Neuronal stem cell (in vitro differentiated cells): Measurements from ENCODE around the gene NAA60.

ENCODE experiments used
- DNase-seq: peaks from one replicate; pipeline ENCODE4 v3.0.0-alpha.2; 2013; ENCODE audit warnings: low spot score
- H2AFZ ChIP-seq: one replicate; pipeline ENCODE4 v1.6.1; 2013; ENCODE audit warnings: mild to moderate bottlenecking, low read length, inconsistent platforms
- H2AK5ac ChIP-seq: 2 replicates; pipeline ENCODE4 v1.6.1; 2013; ENCODE audit warnings: low read depth, mild to moderate bottlenecking, inconsistent platforms, low read length, moderate library complexity, mixed read lengths
- H2BK120ac ChIP-seq: 2 replicates; pipeline ENCODE4 v1.6.1; 2013; ENCODE audit warnings: low read depth, mild to moderate bottlenecking, inconsistent platforms, low read length, moderate library complexity, mixed read lengths
- H2BK12ac ChIP-seq: one replicate; pipeline ENCODE4 v1.6.1; 2013; ENCODE audit warnings: low read length, inconsistent platforms
- H2BK15ac ChIP-seq: 2 replicates; pipeline ENCODE4 v1.6.1; 2013; ENCODE audit warnings: mild to moderate bottlenecking, low read length, inconsistent platforms, mixed read lengths
- H2BK5ac ChIP-seq: one replicate; pipeline ENCODE4 v1.6.1; 2013; ENCODE audit warnings: inconsistent platforms, mild to moderate bottlenecking, low read length, moderate library complexity
- H3K14ac ChIP-seq: one replicate; pipeline ENCODE4 v1.6.1; 2013; ENCODE audit warnings: low read length, inconsistent platforms
- H3K18ac ChIP-seq: 2 replicates; pipeline ENCODE4 v1.6.1; 2013; ENCODE audit warnings: low read length, inconsistent platforms
- H3K23ac ChIP-seq: 2 replicates; pipeline ENCODE4 v1.6.1; 2013; ENCODE audit warnings: low read depth, mild to moderate bottlenecking, mixed read lengths, low read length, inconsistent platforms; ENCODE audit not compliant: poor library complexity
- H3K27ac ChIP-seq: replicated peaks from 3 replicates; pipeline ENCODE4 v1.5.1; 2013; ENCODE audit warnings: low read length, inconsistent platforms
- H3K27me3 ChIP-seq, 3 experiments: 2 replicates each; pipeline ENCODE4 v1.6.1; 2013; ENCODE audit warnings: low read length in 3 of 3, mild to moderate bottlenecking in 2 of 3, inconsistent platforms in 1 of 3, low read depth in 1 of 3, mixed read lengths in 1 of 3, moderate library complexity in 1 of 3; ENCODE audit not compliant: control insufficient read depth in 3 of 3, insufficient read depth in 3 of 3
- H3K36me3 ChIP-seq, 2 donors: replicated peaks in 1 of 2; 2 replicates each; pipeline ENCODE4 v1.6.1; 2013; ENCODE audit warnings: low read length in 2 of 2; ENCODE audit not compliant: control insufficient read depth in 2 of 2, insufficient read depth in 2 of 2
- H3K4ac ChIP-seq: 2 replicates; pipeline ENCODE4 v1.6.1; 2013; ENCODE audit warnings: inconsistent platforms, mild to moderate bottlenecking, low read length, moderate library complexity
- H3K4me1 ChIP-seq, 2 donors: 1 replicate in 1 of 2; 2 replicates in 1 of 2; pipeline ENCODE4 v1.6.1; 2013; ENCODE audit warnings: low read length in 2 of 2, low read depth in 1 of 2; ENCODE audit not compliant: control insufficient read depth in 2 of 2, insufficient read depth in 1 of 2
- H3K4me2 ChIP-seq: one replicate; pipeline ENCODE4 v1.6.1; 2013; ENCODE audit warnings: mild to moderate bottlenecking, low read length, inconsistent platforms; ENCODE audit not compliant: insufficient read depth, poor library complexity, severe bottlenecking
- H3K4me3 ChIP-seq, 2 donors: 2 replicates each; pipeline ENCODE4 v1.5.1; 2013; ENCODE audit warnings: low read length in 2 of 2, mild to moderate bottlenecking in 2 of 2, inconsistent platforms in 1 of 2, moderate library complexity in 1 of 2
- H3K79me1 ChIP-seq: one replicate; pipeline ENCODE4 v1.6.1; 2013; ENCODE audit warnings: low read depth, mild to moderate bottlenecking, inconsistent platforms, low read length, moderate library complexity
- H3K9ac ChIP-seq: one replicate; pipeline ENCODE4 v1.6.1; 2013; ENCODE audit warnings: mild to moderate bottlenecking, low read depth, low read length, inconsistent platforms; ENCODE audit not compliant: poor library complexity
- H3K9me3 ChIP-seq, 2 donors: replicated peaks in 1 of 2; 2 replicates each; pipeline versions ENCODE3 to v1.6.1; 2013; ENCODE audit warnings: low read length in 2 of 2, mild to moderate bottlenecking in 2 of 2, inconsistent platforms in 1 of 2, low read depth in 1 of 2, mixed read lengths in 1 of 2, moderate library complexity in 1 of 2; ENCODE audit not compliant: control insufficient read depth in 2 of 2, insufficient read depth in 1 of 2
- H4K8ac ChIP-seq: one replicate; pipeline ENCODE4 v1.6.1; 2013; ENCODE audit warnings: low read depth, mild to moderate bottlenecking, inconsistent platforms, low read length, moderate library complexity
- H4K91ac ChIP-seq: one replicate; pipeline ENCODE4 v1.6.1; 2013; ENCODE audit warnings: low read length, low read depth, mild to moderate bottlenecking, inconsistent platforms; ENCODE audit not compliant: poor library complexity
- WGBS, 2 donors: extraction: QIAGEN DNeasy Blood & Tissue Kit; methylation state at CpG; one replicate each; pipeline ENCODE4 v1.1.7; 2013; ENCODE audit warnings: missing lambda C conversion rate in 2 of 2, mixed read lengths in 1 of 2; ENCODE audit not compliant: insufficient read length in 2 of 2, insufficient replicate concordance in 1 of 2; ENCODE audit errors: extremely low coverage in 2 of 2; 5-methylcytosine and 5-hydroxymethylcytosine counted together

Gene NAA60

GRCh38 chr16:3515897-3516296, 72.4 kb downstream of the NAA60 start:
- H3K18ac ChIP-seq, result no peak overlapping the region
- H2BK15ac ChIP-seq, result no peak overlapping the region
- H3K27me3 ChIP-seq, result no peaks in the 10 kb centered on the region
- no peak overlapping the region for H3K9ac ChIP-seq
- H2BK120ac ChIP-seq, result no peak overlapping the region
- H3K36me3 ChIP-seq, result peaks cover 27 to 96% of the 10 kb centered on the region in 2 donors
- no peak for DNase-seq
- H3K4ac ChIP-seq, result no peak overlapping the region
- H4K91ac ChIP-seq, result no peak overlapping the region
- H3K9me3 ChIP-seq, result no peaks in the 10 kb centered on the region
- H4K8ac ChIP-seq, result no peak overlapping the region
- no peak overlapping the region for H3K27ac ChIP-seq
- H3K23ac ChIP-seq, result no peak overlapping the region
- H2BK12ac ChIP-seq, result no peak overlapping the region
- H3K4me1 ChIP-seq, result no peaks in the 10 kb centered on the region
- no peaks in the 10 kb centered on the region for H3K79me1 ChIP-seq
- H2AFZ ChIP-seq, result no peak overlapping the region
- H2BK5ac ChIP-seq, result no peak overlapping the region
- H3K4me2 ChIP-seq, result no peak overlapping the region
- no peak overlapping the region for H2AK5ac ChIP-seq
- H3K4me3 ChIP-seq, result no peak overlapping the region
- no CpG with 5 or more reads among the region's 4 CpGs for WGBS, 2 donors
- no peak overlapping the region for H3K14ac ChIP-seq

GRCh38 chr16:3518292-3518985, 75.0 kb downstream of the NAA60 start:
- no peaks in the 10 kb centered on the region for H3K79me1 ChIP-seq
- WGBS, 2 donors, result no CpG with 5 or more reads among the region's 6 CpGs
- no peak overlapping the region for H2BK15ac ChIP-seq
- no peak overlapping the region for H2AFZ ChIP-seq
- no peak overlapping the region for H2BK12ac ChIP-seq
- H4K91ac ChIP-seq, result no peak overlapping the region
- no peak overlapping the region for H2AK5ac ChIP-seq
- no peak overlapping the region for H4K8ac ChIP-seq
- H3K9me3 ChIP-seq, result no peaks in the 10 kb centered on the region
- no peaks in the 10 kb centered on the region for H3K27me3 ChIP-seq
- no peak overlapping the region for H3K18ac ChIP-seq
- no peaks in the 10 kb centered on the region for H3K4me1 ChIP-seq
- no peak overlapping the region for H3K27ac ChIP-seq
- no peak overlapping the region for H2BK120ac ChIP-seq
- no peak for DNase-seq
- no peak overlapping the region for H3K23ac ChIP-seq
- H2BK5ac ChIP-seq, result no peak overlapping the region
- no peak overlapping the region for H3K4ac ChIP-seq
- no peak overlapping the region for H3K14ac ChIP-seq
- peaks cover 21 to 97% of the 10 kb centered on the region in 2 donors for H3K36me3 ChIP-seq
- no peak overlapping the region for H3K4me3 ChIP-seq
- H3K4me2 ChIP-seq, result no peak overlapping the region
- no peak overlapping the region for H3K9ac ChIP-seq

GRCh38 chr16:3518986-3519348, 75.5 kb downstream of the NAA60 start:
- Histone ChIP-seq H4K91ac (no peak overlapping the region), H2BK12ac (no peak overlapping the region), H3K36me3 (peaks cover 17 to 97% of the 10 kb centered on the region in 2 donors), H3K23ac (no peak overlapping the region), H3K4me2 (no peak overlapping the region), H3K27ac (no peak overlapping the region), H3K27me3 (no peaks in the 10 kb centered on the region), H2AK5ac (no peak overlapping the region), H3K14ac (no peak overlapping the region), H3K79me1 (no peaks in the 10 kb centered on the region), H3K9me3 (no peaks in the 10 kb centered on the region), H3K4me1 (no peaks in the 10 kb centered on the region), H2BK15ac (no peak overlapping the region), H3K9ac (no peak overlapping the region), H3K18ac (no peak overlapping the region), H4K8ac (no peak overlapping the region), H3K4ac (no peak overlapping the region), H2AFZ (no peak overlapping the region), H2BK5ac (no peak overlapping the region), H3K4me3 (no peak overlapping the region), H2BK120ac (no peak overlapping the region)
- whole genome bisulfite sequencing, 2 donors, result no CpG with 5 or more reads among the region's 8 CpGs
- no peak for DNase-seq

- no peak overlapping the region for H2BK5ac ChIP-seq
- WGBS, 2 donors, result no CpG with 5 or more reads among the region's 2 CpGs
These were observed 76.1 kb downstream of the NAA60 start for GRCh38 chr16:3519581-3519980.

More at GRCh38 chr16:3519581-3519980, 76.1 kb downstream of the NAA60 start:
- Histone ChIP-seq H2BK15ac (no peak overlapping the region), H3K79me1 (no peaks in the 10 kb centered on the region), H3K27me3 (no peaks in the 10 kb centered on the region), H4K91ac (no peak overlapping the region), H3K23ac (no peak overlapping the region), H3K9me3 (no peaks in the 10 kb centered on the region), H2BK12ac (no peak overlapping the region), H4K8ac (no peak overlapping the region), H3K36me3 (peaks cover 14 to 96% of the 10 kb centered on the region in 2 donors), H3K4me3 (no peak overlapping the region), H3K4ac (no peak overlapping the region), H2BK120ac (no peak overlapping the region), H2AFZ (no peak overlapping the region), H3K4me1 (no peaks in the 10 kb centered on the region), H3K18ac (no peak overlapping the region), H3K4me2 (no peak overlapping the region), H2AK5ac (no peak overlapping the region), H3K27ac (no peak overlapping the region), H3K9ac (no peak overlapping the region), H3K14ac (no peak overlapping the region)
- DNase-seq, result no peak
